B cell (primary cell): Measurements from ENCODE around the gene VPS72. TPM values are rescaled to one million over a fixed set of nuclear protein-coding genes. Genes with fewer than 3 reads are reported as not detected.

Experiments
- ATAC-seq: fragments of 200-7000 bp; cut with Tn5 transposase; one replicate; pipeline ENCODE4 v1.10.0; 2021; ENCODE audit warnings: low read depth, mild to moderate bottlenecking, moderate number of reproducible peaks, moderate library complexity
- CTCF ChIA-PET: fragments of 350-600 bp; sonication (Branson Sonifier 250); formaldehyde crosslinking; loops from one replicate; lab custom pipeline; 2021; ENCODE audit warnings: antibody characterized with exemption, inconsistent platforms; lab: Charles Lee
- POLR2A ChIA-PET: fragments of 350-600 bp; sonication (Branson Sonifier 250); formaldehyde crosslinking; loops from one replicate; lab custom pipeline; 2021; ENCODE audit warnings: antibody characterized with exemption; lab: Charles Lee
- DNase-seq: peaks from one replicate; pipeline ENCODE4 v3.0.0; 2013
- H2AFZ ChIP-seq: 2 replicates; pipeline ENCODE4 v1.6.1; 2012; ENCODE audit warnings: mild to moderate bottlenecking, low read depth, low read length; ENCODE audit not compliant: insufficient read depth, poor library complexity, severe bottlenecking
- H3K27ac ChIP-seq, 2 donors: 1 replicate in 1 of 2; 2 replicates in 1 of 2; pipeline ENCODE4 v1.5.1; 2012 to 2013; ENCODE audit warnings: low read length in 2 of 2, mild to moderate bottlenecking in 2 of 2, moderate library complexity in 1 of 2
- H3K27me3 ChIP-seq, 4 experiments: fragments of 200-600 bp in 1 of 4; sonication (generic) in 1 of 4; replicated peaks in 1 of 4; 1 replicate in 2 of 4; 2 replicates in 2 of 4; pipeline versions ENCODE4 v1.6.1 to v1.7.0; 2013 to 2016; ENCODE audit warnings: low read length in 3 of 4, mild to moderate bottlenecking in 2 of 4, mixed read lengths in 1 of 4, moderate library complexity in 1 of 4; ENCODE audit not compliant: insufficient read depth in 4 of 4, control insufficient read depth in 3 of 4; ENCODE audit errors: control extremely low read depth in 1 of 4
- H3K36me3 ChIP-seq, 2 experiments: replicated peaks in 1 of 2; 1 replicate in 1 of 2; 2 replicates in 1 of 2; pipeline versions ENCODE4 v1.6.1 to v1.7.1; 2013; ENCODE audit warnings: low read length in 1 of 2; ENCODE audit not compliant: insufficient read depth in 2 of 2, control insufficient read depth in 1 of 2; ENCODE audit errors: control extremely low read depth in 1 of 2, extremely low read depth in 1 of 2
- H3K4me1 ChIP-seq, 2 donors: fragments of 200-600 bp in 1 of 2; sonication (generic) in 1 of 2; 1 replicate in 1 of 2; 2 replicates in 1 of 2; pipeline versions ENCODE4 v1.5.1 to v1.6.1; 2013 to 2017; ENCODE audit warnings: low read length in 2 of 2; ENCODE audit not compliant: control insufficient read depth in 2 of 2, insufficient read depth in 2 of 2
- H3K4me2 ChIP-seq: replicated peaks from 2 replicates; pipeline ENCODE3; 2012; ENCODE audit warnings: mild to moderate bottlenecking, low read depth, low read length; ENCODE audit not compliant: poor library complexity, severe bottlenecking
- H3K4me3 ChIP-seq, 5 experiments: fragments of 200-600 bp in 1 of 5; sonication (generic) in 1 of 5; 1 replicate in 3 of 5; 2 replicates in 2 of 5; pipeline versions ENCODE4 v1.5.1 to v1.7.0; 2011 to 2016; ENCODE audit warnings: low read length in 4 of 5, mild to moderate bottlenecking in 4 of 5, low read depth in 2 of 5, control low read depth in 1 of 5, moderate library complexity in 1 of 5; ENCODE audit not compliant: insufficient read depth in 1 of 5; ENCODE audit errors: control extremely low read depth in 1 of 5, extremely low read depth in 1 of 5
- H3K79me2 ChIP-seq: fragments of 200-600 bp; sonication (generic); one replicate; pipeline ENCODE4 v1.6.0; 2016; ENCODE audit warnings: low read length; ENCODE audit not compliant: control insufficient read depth, insufficient read depth
- H3K9ac ChIP-seq: fragments of 200-600 bp; sonication (generic); 2 replicates; pipeline ENCODE4 v1.6.1; 2017; ENCODE audit warnings: mild to moderate bottlenecking, low read length, moderate library complexity
- H3K9me3 ChIP-seq, 3 donors: one replicate each; pipeline versions ENCODE4 v1.6.1 to v1.7.1; 2013; ENCODE audit warnings: low read length in 2 of 3; ENCODE audit not compliant: control insufficient read depth in 2 of 3, insufficient read depth in 1 of 3; ENCODE audit errors: control extremely low read depth in 1 of 3
- H4K20me1 ChIP-seq: 2 replicates; pipeline ENCODE4 v1.6.0; 2012; ENCODE audit warnings: mild to moderate bottlenecking, low read length; ENCODE audit not compliant: insufficient read depth, control insufficient read depth, poor library complexity, severe bottlenecking
- H3K27ac Mint-ChIP-seq: one replicate; pipeline ENCODE4 v1.8.0; 2021; ENCODE audit warnings: mixed read lengths
- H3K27me3 Mint-ChIP-seq: one replicate; pipeline ENCODE4 v1.8.0; 2021; ENCODE audit warnings: mixed read lengths
- H3K4me1 Mint-ChIP-seq: one replicate; pipeline ENCODE4 v1.8.0; 2021; ENCODE audit warnings: mixed read lengths
- H3K4me3 Mint-ChIP-seq: one replicate; pipeline ENCODE4 v1.8.0; 2021; ENCODE audit warnings: mixed read lengths
- H3K9me3 Mint-ChIP-seq: one replicate; pipeline ENCODE4 v1.8.0; 2022; ENCODE audit warnings: mixed read lengths; ENCODE audit not compliant: insufficient read depth
- CTCF ChIP-seq: fragments of 200-600 bp; IDR thresholded peaks from one replicate; pipeline ENCODE4 v1.8.0; 2022; ENCODE audit warnings: antibody characterized with exemption, mild to moderate bottlenecking
- EZH2 ChIP-seq: IDR thresholded peaks from 2 replicates; pipeline ENCODE4 v1.6.1; 2012; ENCODE audit warnings: borderline replicate concordance, low read depth, mild to moderate bottlenecking, moderate library complexity, low read length; ENCODE audit not compliant: insufficient read depth, poor library complexity, severe bottlenecking
- WGBS: methylation state at CpG from one replicate; pipeline ENCODE4 v1.1.5; 2013; ENCODE audit warnings: missing lambda C conversion rate; ENCODE audit not compliant: insufficient coverage; 5-methylcytosine and 5-hydroxymethylcytosine counted together
- intact Hi-C: fragments of 100-400 bp; cut with micrococcal nuclease; formaldehyde crosslinking; loops from one replicate; pipeline ENCODE4 v1.10.0; 2022
- polyA plus RNA-seq: library from polyadenylated mRNA; depleted of rRNA; stranded (reverse); fragments of >200 nt; gene quantifications from 2 replicates; pipeline ENCODE4 v1.2.3, GENCODE V29; 2012
- total RNA-seq, 2 donors: library from RNA; stranded (reverse); fragments of 120-200 nt in 1 of 2; gene quantifications; 1 replicate in 1 of 2; 2 replicates in 1 of 2; pipeline versions ENCODE4 v1.2.3 to v1.2.4, GENCODE V29; 2013 to 2022

VPS72 gene
- total and polyA plus RNA-seq, 2 donors (not counting 1 experiment from before 2014, with no cell fraction given) = 42.1 to 48.7 TPM

- Histone ChIP-seq H3K4me2 (peak overlapping the region; percentile 76), H3K27ac (peak overlapping the region; percentile 46 to 53), H3K4me1 (peaks cover 6 to 15% of the 10 kb centered on the region in 2 donors), H3K9me3 (no peaks in the 10 kb centered on the region), H3K36me3 (no peaks in the 10 kb centered on the region), H2AFZ (peak overlapping the region; percentile 82), H4K20me1 (no peaks in the 10 kb centered on the region), H3K27me3 (peaks cover 0 to 4% (median 0%) of the 10 kb centered on the region in 4 experiments), H3K4me3 (peak overlapping the region in 4 of 5 experiments; percentile 42 to 58 (median 51)), H3K79me2 (no peaks in the 10 kb centered on the region), H3K9ac (peak overlapping the region; percentile 58)
- Mint-ChIP-seq H3K27me3 (no peaks in the 10 kb centered on the region), H3K4me3 (peak overlapping the region; percentile 89), H3K9me3 (no peaks in the 10 kb centered on the region), H3K4me1 (peaks cover 14% of the 10 kb centered on the region), H3K27ac (peak overlapping the region; percentile 92)
- no peak for TF ChIP-seq CTCF
- TF ChIP-seq EZH2 = no peak
- WGBS = 7% methylated on average over 44 of the region's 45 CpGs
- ChIA-PET CTCF (interaction anchor here (1.1 to 3.1 kb wide), 8 partner anchors 13 to 157 kb away, joined by 3 to 21 read pairs (median 5); partner anchors contain the start of genes CERS2 and TNFAIP8L2), POLR2A (interaction anchor here (0.8 to 1.2 kb wide), 3 partner anchors 25 to 68 kb away, joined by 3 to 4 read pairs (median 3); partner anchors contain the start of genes PIP5K1A and TNFAIP8L2)
- ATAC-seq (peak; percentile 100), DNase-seq (peak; percentile 89)
- intact Hi-C loops = loop anchor here (1.0 to 2.0 kb wide), 3 partner anchors 15 to 60 kb away; partner anchors contain the start of genes SEMA6C and TNFAIP8L2
Observed at GRCh38 chr1:151130987-151131586, 58.9 kb downstream of the VPS72 start.

- CTCF ChIA-PET = interaction anchor here (1.2 to 3.1 kb wide), 2 partner anchors 29 kb away, joined by 3 to 21 read pairs; no protein-coding TSS in a partner anchor
- intact Hi-C loops = no loop called here
- no peak for TF ChIP-seq EZH2
- TF ChIP-seq CTCF = no peak
- no peak overlapping the region for H3K9ac ChIP-seq
- WGBS = 92% methylated on average over 4 of the region's 6 CpGs
- no peak overlapping the region for H3K4me3 Mint-ChIP-seq
- ATAC-seq (no peak), DNase-seq (no peak)
- no peaks in the 10 kb centered on the region for H3K9me3 ChIP-seq
- H3K4me1 Mint-ChIP-seq = peaks cover 14% of the 10 kb centered on the region
- no peaks in the 10 kb centered on the region for H3K79me2 ChIP-seq
- H3K36me3 ChIP-seq = peaks cover 0 to 6% of the 10 kb centered on the region in 2 experiments
- H2AFZ ChIP-seq = no peak overlapping the region
- H3K4me2 ChIP-seq = no peak overlapping the region
- POLR2A ChIA-PET = interaction anchor here (0.7 kb wide), 1 partner anchor 14 kb away, joined by 10 read pairs; no protein-coding TSS in a partner anchor
- H4K20me1 ChIP-seq = no peaks in the 10 kb centered on the region
- no peak overlapping the region for H3K27ac ChIP-seq
- no peaks in the 10 kb centered on the region for H3K9me3 Mint-ChIP-seq
- no peak overlapping the region for H3K4me3 ChIP-seq
- H3K27me3 ChIP-seq = peaks cover 0 to 4% (median 0%) of the 10 kb centered on the region in 4 experiments
- no peaks in the 10 kb centered on the region for H3K27me3 Mint-ChIP-seq
- no peak overlapping the region for H3K27ac Mint-ChIP-seq
- H3K4me1 ChIP-seq = peaks cover 6 to 15% of the 10 kb centered on the region in 2 donors
Observed at GRCh38 chr1:151128800-151129199, 61.2 kb downstream of the VPS72 start.
